Measurements from ENCODE around the gene ENDOV.

Gene ENDOV

DNA sequence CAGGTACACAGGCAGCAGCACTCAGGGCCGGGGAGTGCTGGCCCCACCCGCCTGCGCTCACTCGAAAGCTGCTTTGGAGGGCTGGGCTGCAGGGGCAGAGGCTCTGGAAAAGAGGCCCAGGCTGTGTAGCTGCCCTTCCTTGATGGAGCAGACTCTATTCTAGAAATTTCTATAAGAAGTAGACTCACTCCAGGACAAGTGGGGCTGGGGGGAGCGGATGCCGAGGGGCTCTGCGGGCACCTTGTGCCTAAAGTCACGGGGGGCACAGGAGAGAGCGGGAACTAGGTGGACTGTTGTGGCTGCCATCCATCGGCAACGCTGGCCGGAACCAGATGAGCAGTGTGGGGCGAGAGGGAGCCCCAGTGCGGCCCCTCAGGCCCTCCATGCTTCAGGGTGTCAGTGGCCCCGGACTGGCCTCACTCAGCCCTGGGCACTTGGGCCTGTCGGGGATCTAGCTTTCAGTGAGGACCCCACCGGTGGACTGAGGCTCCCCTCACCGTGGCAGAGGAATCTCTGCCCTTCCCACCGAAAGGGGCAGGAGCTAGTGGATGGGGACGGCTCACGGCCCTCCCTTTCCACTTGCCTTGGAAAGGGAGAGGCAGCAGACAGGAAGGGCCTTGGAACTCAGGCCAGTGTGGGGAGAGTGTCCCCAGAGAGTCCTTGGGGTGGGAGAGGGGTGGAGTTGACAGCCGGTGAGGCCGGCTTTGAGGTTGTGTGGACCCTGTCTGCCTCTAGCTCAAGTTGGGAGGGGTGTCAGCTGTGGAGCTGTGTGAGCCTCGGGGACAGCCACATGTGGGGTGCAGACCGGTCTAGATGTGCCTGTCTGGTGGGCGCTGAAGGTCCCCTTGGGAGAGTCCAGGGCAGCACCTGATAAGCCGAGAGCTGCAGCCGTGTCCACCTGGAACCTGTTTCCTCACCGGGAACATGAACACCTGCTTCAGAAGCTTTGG is 16.6 kb downstream of the ENDOV start:
- no peak for DNase-seq (ENCODE audit: low read depth in 2 of 2)

DNA sequence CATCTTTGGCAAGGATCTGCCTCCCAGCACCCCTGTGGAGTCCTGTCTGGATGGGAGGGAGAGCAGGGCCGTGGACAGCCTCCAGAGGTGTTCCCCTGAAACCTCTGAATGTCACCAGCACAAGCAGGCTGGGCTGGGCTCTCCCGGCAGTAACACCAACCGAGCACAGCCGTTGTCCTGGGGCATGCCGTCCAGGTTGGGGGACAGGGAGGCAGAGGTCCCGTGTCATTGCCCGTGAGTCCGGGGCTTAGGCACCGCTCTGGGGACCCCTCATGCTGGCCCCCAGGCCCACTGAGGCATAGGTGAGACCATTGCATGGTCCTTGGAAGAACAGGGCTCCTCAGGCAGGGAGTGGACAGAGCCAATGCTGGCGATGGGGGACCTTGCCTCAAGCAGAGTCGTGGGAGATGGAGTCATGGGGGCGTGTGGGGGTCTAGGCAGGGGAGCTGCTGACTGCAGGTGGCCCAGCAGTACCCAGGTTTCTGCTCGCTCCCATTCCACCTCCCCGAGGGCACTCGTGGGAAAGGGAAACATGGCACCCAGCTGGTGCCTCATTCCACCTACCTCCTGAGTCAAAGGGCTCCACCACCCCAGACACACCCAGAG is 17.5 kb downstream of the ENDOV start:
- DNase-seq (ENCODE audit: low read depth in 2 of 2) = no peak

DNA sequence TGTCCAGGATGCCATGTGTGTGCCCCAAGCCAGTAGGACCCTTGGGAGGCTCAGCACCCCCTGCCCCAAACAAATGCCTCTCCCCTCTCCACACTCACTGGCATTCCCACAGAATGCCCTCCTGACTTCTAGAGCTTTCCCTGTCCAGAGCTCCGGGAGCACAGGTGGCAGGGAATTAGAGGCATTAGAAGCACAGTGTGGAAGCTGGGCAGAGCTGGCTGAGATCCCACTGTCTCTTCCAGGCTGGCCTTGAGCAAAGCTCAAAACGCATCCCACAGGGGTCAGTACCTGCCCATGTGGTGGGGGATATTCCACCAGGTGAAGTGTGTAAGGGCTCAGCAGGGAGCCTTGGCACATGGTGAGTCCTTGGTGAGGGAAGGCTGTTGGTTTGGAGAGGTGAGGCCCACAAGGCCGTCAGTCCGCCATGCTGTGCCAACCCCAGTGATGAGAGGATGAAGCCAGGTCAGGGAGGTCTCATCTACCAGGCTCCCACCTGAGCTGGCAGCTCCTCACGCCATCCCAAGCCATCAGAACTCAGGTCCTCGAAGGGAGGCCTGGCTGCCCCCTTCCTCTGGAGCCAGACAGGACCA is 18.1 kb downstream of the ENDOV start:
- DNase-seq (ENCODE audit: low read depth in 2 of 2) = no peak

DNA sequence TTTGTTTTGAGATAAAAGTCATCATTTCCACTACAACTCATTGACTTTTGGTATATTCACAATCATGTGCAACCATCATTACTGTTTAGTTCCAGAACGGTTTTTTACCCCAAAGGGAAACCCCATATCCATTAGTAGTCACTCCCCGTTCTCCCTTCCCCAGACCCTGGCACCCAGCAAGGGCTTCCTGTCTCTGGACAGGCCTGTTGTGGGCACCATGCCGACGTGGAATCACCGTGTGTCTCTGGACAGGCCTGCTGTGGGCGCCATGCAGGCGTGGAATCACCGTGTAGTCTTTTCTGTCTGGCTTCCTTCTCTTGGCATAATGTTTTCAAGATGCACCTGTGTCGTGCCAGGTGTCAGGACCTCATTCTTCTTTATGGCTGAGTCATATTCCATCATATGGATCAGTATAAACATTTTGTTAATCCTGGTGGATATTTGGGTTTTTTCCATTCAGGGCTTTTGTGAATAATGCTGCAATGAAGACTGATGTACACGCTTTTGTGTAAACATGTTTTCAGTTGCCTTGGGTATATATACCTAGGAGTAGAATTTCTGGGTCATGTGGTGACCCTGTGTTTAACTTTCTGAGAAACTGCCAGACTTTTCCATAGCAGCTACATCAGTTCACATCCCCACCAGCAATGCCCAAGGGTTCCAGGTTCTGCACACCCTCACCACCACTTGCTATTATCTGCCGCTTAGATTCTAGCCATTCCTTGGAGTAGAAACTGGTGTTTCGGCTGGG is 19.1 kb downstream of the ENDOV start:
- no peak for DNase-seq (ENCODE audit: low read depth in 2 of 2)

DNA sequence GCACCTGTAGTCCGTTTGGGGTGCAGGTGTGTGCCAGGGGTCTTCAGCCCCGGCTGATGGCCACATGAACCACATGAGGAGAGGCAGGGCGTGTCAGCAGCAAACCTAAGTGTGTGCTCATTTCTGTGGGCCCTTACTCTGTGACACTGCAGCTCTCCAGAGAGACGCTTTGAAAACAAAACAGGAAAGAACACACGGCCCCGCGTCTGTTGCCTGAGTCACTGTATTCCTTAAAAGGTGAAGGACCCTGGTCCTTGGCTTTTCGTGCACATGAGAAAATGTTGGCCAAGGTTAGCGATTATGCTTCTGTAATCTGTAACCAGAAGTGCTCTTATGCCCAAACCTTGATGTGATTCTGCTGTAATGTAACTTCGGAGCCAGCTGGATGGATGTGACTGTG is 22.6 kb downstream of the ENDOV start:
- no peak for DNase-seq (ENCODE audit: low read depth in 2 of 2)

DNA sequence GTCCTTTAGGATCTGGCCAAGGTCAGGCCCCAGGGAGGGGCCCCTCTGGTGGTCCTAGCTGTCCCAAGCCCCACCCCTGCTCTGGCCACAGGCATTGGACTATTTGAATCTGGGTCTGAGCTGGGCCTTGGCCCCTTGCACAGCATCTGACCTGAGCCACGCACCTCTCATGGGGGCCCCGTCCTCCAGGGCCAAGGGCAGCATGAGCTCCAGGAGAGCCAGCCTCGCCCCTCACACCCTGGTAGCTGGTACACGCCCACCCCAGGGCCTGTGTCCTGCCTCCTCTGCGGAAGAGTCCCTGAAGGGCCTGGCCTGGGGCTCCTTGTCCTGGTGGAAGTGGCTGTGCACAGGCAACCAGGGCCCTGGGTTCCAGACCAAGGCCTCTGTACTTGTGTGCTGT is 23.8 kb downstream of the ENDOV start:
- DNase-seq (ENCODE audit: low read depth in 2 of 2) = no peak

DNA sequence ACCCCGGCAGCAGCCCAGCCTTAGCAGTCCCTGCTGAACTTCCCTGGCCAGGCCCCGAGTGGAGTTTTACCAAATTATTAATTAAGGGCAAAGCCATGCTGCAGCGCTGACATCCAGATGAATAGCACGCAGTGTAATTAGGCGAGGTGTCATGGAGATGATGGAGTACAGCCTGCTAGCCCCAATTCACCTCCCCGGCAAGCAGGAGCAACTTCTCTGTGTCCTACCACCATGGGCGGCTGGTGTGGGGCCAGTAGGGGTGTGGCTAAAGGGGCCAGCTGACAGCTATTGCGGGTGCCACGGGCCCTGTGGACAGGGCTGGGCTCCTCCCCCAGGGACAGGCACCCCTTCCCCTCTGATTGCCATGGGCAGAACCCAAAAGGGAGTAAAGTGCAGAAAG is 24.5 kb downstream of the ENDOV start:
- DNase-seq (ENCODE audit: low read depth in 2 of 2) = no peak

DNA sequence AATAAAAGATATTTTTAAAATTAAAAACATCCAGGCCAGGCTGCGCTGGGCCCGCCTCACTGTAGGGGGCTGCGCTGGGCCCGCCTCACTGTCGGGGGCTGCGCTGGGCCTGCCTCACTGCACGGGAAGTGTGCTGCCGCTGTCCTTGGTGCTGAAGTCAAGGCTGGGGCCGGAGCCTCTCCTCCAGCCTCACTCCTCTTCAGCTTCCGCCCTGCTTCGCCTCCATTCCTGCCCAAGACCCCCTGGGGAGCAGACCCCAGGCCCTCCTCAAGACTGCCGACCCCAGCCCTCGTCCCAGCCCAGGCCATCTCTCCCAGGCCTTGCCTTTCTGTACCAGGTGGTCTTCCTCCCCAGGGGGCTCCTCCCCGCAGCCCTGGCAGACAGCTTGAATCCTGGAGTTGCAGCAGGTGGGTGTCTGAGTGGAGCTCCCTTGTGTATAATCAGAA is 26.2 kb downstream of the ENDOV start:
- DNase-seq (ENCODE audit: low read depth in 2 of 2) = peak; percentile 33 to 47

DNA sequence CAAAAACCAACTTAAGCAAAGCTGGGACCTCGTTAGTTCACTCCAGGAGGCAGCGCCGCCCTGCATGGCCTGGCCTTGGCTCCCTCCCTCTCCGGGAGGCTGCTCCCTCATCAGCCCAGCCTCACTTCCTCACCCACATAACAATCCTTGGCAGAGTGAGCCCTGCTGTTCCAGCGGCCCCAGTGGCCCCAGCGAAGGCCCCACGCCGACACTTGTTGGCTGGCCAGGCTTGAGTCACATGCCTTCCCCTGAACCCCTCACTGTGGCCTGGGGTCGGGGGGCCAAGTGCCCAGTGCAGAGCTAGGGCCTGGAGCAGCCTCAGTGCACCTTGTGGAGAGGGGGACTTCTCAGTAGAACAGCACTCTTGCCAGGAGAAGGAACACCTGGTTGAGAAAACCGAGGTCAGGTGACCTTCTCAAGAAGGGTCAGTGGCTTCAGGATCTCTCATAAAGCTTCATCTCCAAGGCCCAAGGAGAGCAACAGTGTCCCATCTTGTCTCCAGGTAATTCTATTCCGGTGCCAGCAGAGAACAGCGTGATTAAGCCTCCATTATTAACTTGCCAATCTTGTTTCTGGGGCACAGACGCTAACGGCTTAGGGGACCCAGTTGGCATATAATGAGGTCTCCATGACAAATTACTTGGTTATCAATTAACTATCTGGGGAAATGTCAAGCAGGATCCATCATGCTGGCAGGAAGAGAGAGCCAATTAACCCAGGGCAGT is 26.8 kb downstream of the ENDOV start:
- no peak for DNase-seq (ENCODE audit: low read depth in 2 of 2)

DNA sequence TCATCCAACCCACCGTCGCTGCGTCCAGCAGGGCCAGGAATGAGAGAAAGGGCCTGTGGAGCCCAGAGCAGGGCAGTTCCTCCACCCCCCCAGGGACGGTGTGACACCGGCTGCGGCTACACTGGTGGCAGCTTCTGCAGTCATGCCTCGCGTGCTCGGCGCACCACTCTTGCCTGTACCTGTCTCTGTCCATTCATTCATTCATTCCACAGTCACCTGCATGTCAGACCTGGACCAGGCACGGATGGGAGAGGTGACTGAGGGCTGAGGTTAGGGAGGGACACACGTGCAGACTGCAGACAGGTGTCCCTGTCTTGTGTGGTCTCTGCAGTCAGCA is 27.3 kb downstream of the ENDOV start:
- DNase-seq (ENCODE audit: low read depth in 2 of 2) = no peak

DNA sequence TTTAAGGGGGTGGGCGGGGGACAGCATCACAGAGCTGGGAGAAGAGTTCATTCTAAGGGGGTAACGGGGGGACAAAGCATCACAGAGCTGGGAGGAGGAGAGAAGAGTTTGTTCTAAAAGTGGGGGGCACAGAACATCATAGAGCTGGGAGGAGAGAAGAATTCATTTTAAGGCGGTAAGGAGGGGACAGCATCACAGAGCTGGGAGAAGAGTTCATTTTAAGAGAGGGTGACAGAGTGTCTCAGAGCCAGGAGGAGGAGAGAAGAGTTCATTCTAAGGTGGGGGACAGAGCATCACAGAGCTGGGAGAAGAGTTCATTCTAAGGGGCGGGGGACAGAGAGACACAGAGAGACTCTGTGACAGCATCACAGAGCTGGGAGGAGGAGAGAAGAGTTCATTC is 27.8 kb downstream of the ENDOV start:
- no peak for DNase-seq (ENCODE audit: low read depth in 2 of 2)

DNA sequence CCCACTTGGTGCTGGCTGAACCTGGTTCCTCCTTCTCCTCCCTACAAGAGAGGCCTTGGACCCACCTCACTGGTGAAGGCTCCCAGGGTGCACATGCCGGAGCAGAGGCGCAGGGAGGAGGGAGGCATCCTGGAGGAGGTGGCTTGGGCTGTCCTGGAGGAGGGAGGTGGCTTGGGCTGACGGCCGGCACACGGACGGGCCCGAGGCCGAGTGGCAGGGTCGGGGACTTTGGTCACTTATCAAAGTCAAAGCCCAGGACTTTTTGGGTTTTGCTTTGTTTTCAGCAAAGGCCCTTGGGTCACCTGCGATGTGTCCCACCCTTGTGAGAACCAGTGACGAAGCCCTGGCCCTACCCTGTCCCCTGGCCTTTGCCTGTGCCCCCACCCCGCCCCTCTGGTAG is 28.5 kb downstream of the ENDOV start:
- DNase-seq (ENCODE audit: low read depth in 2 of 2) = no peak

DNA sequence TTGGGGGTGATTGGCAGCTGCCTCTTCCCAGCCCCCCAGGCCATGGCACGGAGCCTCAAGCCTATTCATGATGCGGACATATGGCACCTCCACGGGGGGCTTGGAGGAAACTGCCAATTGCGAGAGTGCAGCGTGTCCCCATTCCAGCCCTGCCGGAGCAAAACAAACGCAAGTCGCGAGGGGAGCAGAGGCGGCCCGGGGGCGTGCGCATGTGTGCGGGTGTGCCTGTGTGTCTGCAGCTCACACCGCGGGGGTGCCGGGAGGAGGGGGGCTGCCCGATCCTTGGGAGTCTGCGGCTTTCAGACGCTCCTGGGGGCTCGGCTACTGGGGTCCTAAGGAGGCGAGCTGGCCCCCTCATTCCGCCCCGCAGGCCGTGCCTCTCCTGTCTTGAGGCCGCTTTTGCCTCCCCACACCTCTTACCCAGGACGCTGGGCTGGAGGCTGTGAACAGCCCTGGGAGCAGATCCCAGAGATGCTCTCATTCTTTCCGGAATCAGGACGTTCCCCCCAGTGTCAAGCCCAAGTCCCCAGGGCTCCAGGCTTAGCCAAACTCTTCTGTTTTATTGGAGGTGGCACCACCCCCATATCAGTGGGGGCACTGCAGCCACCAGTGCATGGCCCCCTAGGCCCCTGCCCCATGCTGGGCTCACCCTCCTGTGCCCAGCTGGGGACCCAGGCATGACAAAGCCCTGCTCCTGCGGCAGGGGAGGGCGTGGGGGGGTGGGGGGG is 29.1 kb downstream of the ENDOV start:
- DNase-seq (ENCODE audit: low read depth in 2 of 2) = no peak

DNA sequence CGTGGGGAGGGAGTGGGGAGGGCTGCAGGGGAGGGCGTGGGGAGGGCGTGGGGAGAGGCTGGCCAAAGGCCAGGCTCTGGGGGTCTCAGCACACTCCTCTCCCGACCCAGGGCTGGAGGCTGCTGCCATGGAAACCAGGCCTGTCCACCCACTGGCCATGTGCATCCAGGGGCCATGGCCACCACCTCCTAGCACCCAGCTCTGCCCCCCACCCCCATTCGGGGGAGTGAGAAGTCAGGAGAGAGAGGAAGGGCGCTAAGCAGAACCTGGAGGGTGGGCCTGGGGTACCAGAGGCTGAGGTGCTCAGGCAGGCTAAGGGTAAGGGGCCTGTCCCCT is 29.6 kb downstream of the ENDOV start:
- DNase-seq (ENCODE audit: low read depth in 2 of 2) = no peak

DNA sequence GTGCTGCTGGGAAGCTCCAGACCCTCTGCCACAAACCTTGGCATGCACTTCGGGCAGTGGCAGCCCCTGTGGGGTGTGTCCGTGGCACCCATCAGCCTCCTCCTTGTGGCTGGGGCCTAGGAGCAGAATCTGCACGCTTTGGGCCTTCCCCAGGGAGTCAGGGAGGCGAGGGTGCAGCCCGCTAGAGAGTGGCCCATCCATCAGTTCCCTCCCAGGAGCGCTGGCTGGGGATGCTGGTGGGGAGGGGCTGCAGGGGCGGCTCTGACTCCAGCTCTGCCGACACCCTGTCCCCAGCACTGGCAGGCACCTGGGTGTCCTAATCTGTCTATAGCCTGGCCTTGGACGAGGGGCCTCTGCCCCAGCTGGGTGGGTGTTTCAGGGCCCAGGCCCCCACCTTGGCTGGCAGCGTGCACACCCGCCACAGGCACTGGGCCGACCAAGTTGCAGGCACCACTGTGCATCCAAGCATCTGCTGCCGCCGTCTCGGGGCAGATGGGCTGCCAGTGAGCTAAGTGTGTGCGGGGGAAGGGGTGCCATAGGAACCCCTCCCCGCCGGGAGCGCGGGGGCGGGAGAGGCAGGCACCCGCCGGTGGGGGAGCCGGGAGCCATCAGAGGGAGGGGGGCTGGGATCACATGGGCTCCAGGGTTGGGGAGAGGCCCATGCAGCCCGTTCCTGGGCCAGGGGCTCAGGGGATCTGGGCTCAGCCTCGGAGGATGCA is 30.2 kb downstream of the ENDOV start:
- DNase-seq (ENCODE audit: low read depth in 2 of 2) = no peak

DNA sequence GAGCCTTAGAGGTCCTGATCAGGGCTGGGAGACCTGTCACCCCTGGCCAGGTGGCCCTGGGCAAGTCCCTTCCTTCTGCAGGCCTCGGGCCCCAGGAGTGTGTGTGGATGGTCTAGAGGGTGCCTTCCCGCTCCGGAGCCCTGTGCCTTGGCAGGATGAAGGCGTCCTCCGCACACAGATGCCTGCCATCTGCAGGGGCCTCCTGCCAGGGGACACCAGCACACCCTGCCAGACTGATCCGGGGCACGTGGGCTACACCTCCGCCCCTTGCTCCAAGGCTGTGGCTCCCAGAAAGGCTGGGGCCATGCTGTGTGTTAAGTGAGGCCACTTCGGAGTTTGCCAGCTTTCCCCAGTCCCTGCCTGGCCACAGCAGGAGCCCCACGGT is 30.8 kb downstream of the ENDOV start:
- no peak for DNase-seq (ENCODE audit: low read depth in 2 of 2)

DNA sequence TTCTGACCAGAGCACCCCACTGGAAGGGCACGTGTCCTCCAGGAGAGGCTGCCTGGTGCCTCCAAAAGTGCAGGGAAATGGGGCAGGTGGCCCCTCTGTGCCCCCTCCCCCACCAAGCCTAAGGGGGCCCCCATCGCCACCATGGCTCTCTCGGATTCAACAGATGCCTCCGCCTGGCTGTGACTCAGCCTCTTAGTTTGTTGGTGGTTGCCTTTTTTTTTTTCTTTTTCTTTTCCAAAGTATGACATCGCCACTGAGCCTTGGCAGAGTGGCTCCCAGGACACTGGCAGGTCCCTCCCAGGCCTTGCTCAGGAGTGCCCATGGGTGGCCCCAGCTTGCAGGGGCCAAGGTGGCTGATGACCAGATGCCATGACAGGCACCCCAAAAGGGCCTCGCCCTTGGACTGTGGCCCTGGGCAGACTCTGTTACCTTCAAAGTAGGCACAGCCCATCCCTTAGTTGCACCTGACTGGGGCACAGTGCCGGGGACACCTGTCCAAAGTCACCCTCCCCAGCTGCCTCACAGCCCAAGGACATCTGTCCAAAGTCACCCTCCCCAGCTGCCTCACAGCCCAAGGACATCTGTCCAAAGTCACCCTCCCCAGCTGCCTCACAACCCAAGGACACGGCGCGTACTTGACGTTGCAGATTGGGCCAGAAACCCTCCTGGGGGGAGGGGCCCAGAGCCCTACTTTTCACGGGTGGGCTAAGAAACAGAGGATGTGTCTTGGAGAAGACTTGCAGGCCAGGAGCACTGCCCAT is 31.9 kb downstream of the ENDOV start:
- DNase-seq (ENCODE audit: low read depth in 2 of 2) = no peak

DNA sequence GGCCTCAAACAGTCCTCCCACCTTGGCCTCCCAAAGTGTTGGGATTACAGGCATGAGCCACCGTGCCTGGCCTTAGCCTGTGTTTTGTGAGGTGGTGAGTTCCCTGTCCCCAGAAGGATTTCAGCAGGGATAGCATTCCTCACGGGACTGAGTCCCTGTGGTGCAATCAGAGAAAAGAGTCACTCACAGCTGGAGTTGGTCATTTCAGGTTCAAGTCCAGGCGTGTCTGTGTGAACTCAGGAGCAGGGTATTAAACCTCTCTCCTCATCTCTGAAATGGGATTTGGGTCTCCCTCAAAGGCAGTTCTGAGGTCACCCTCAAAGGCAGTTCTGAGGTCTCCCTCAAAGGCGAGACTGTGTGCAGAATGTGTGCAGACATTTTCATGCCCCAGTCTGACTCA is 32.8 kb downstream of the ENDOV start:
- no peak for DNase-seq (ENCODE audit: low read depth in 2 of 2)

DNA sequence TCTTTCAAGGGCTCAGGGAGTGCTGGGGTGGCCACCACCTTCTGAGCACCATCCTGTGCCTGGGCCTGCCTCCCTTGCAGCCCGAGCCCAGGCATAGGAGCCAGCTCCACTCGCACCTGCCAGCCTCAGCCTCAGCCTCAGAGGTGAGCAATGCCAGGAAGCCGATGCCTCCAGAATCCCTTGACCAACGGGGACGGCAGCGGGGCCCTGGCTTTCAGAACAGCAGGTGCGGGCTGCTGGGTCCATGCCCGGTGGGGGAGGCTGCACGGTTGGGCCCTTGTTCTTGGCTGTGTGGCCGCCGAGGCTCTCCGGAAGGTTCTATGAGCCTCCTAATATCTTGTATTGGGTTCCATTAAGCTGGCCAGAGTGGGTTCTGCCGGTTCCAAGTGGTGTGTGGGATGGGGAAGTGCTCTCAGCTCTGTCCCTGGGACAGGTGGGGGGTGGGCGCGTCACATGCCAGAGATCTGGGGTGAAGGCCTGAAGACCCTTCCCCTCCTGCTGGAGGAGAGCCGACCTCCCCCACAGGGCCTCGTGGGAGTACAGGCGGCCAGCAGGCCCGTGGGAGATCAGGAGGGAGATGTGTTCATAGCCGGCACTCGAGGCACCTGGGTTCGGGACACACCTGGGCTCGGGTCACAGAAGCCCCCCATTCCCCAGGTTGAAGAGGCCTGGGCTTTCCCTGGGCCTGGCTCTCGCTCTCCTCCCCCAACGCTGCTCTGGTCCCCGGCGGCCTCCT is 34.4 kb downstream of the ENDOV start:
- DNase-seq (ENCODE audit: low read depth in 2 of 2) = no peak
